Activated CD8-positive, alpha-beta T cell treated with anti-CD3 and anti-CD28 coated beads for 36 hours (primary cell): ENCODE results near the gene SPATA3. TPM values are rescaled to one million over a fixed set of nuclear protein-coding genes. Genes with fewer than 3 reads are reported as not detected.
A peak's percentile ranks its signal among the peaks of the same experiment; 100 is the strongest.

ENCODE experiments used
- ATAC-seq: fragments of 200-7000 bp; cut with Tn5 transposase; one replicate; pipeline ENCODE4 v1.10.0; 2021; ENCODE audit warnings: mild to moderate bottlenecking, moderate library complexity
- CTCF ChIA-PET: fragments of 350-600 bp; sonication (Branson Sonifier 250); formaldehyde crosslinking; loops from one replicate; lab custom pipeline; 2021; ENCODE audit warnings: antibody characterized with exemption; lab: Charles Lee
- POLR2A ChIA-PET: fragments of 350-600 bp; sonication (Branson Sonifier 250); formaldehyde crosslinking; loops from one replicate; lab custom pipeline; 2021; ENCODE audit warnings: antibody characterized with exemption; lab: Charles Lee
- DNase-seq: peaks from one replicate; pipeline ENCODE4 v3.0.0-alpha.2; 2020
- H3K27ac Mint-ChIP-seq: one replicate; pipeline ENCODE4 v1.8.0; 2021; ENCODE audit warnings: mild to moderate bottlenecking, mixed read lengths
- H3K27me3 Mint-ChIP-seq: one replicate; pipeline ENCODE4 v1.8.0; 2021; ENCODE audit warnings: mixed read lengths
- H3K36me3 Mint-ChIP-seq: one replicate; pipeline ENCODE4 v1.8.0; 2021; ENCODE audit warnings: low read depth, mixed read lengths
- H3K4me1 Mint-ChIP-seq: one replicate; pipeline ENCODE4 v1.8.0; 2021; ENCODE audit warnings: low read depth, mixed read lengths
- H3K4me3 Mint-ChIP-seq: one replicate; pipeline ENCODE4 v1.8.0; 2021; ENCODE audit warnings: mild to moderate bottlenecking, moderate library complexity, mixed read lengths
- H3K9me3 Mint-ChIP-seq: one replicate; pipeline ENCODE4 v1.8.0; 2021; ENCODE audit warnings: mixed read lengths
- CTCF ChIP-seq: fragments of 200-600 bp; IDR thresholded peaks from one replicate; pipeline ENCODE4 v1.8.0; 2022; ENCODE audit warnings: antibody characterized with exemption, mild to moderate bottlenecking
- intact Hi-C: fragments of 100-400 bp; cut with micrococcal nuclease; formaldehyde crosslinking; loops from one replicate; pipeline ENCODE4 v1.10.0; 2022
- total RNA-seq, 2 experiments: library from RNA; stranded (reverse); gene quantifications; one replicate each; pipeline ENCODE4 v1.2.3, GENCODE V29; 2021

Gene SPATA3
- total RNA-seq, 2 experiments from 2014 or later = 0.59 to 0.76 TPM

- intact Hi-C loops = no loop called here
- CTCF ChIA-PET = interaction anchor here (1.3 kb wide), 1 partner anchor 105 kb away, joined by 3 read pairs; no protein-coding TSS in a partner anchor
- ATAC-seq (no peak), DNase-seq (peak; percentile 25)
- Mint-ChIP-seq H3K36me3 (no peaks in the 10 kb centered on the region), H3K27me3 (peaks cover 14% of the 10 kb centered on the region), H3K4me1 (peaks cover 64% of the 10 kb centered on the region), H3K4me3 (no peak overlapping the region), H3K9me3 (no peaks in the 10 kb centered on the region), H3K27ac (peak overlapping the region; percentile 44)
- TF ChIP-seq CTCF = no peak
- POLR2A ChIA-PET = interaction anchor here (1.0 to 1.6 kb wide), 2 partner anchors 31 to 86 kb away, joined by 3 to 5 read pairs; no protein-coding TSS in a partner anchor
These were observed 42.1 kb upstream of the SPATA3 start for GRCh38 chr2:230953845-230954244.

DNA sequence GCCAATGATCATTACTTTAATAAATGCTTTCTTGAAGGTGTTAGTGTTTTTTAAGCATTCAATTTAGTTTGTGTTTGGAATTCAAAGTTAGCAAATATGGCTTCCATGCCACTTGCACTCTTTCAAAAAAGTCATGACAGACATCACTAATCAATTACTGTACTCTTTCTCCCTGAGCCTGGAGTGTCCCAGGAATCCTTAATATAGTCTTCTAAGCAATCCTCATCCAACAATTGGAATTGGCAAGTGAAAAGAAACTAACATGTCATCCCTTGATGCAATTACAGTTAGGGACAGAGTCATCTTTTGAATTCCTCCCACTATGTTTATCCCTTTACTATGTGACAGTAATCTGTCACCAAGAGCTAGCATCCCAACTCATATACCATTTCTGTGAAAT, 41.2 kb upstream of the SPATA3 start:
- TF ChIP-seq CTCF = no peak
- no peak for ATAC-seq
- Mint-ChIP-seq H3K9me3 (no peaks in the 10 kb centered on the region), H3K27me3 (peaks cover 20% of the 10 kb centered on the region), H3K4me1 (peaks cover 62% of the 10 kb centered on the region), H3K4me3 (no peak overlapping the region), H3K27ac (no peak overlapping the region), H3K36me3 (no peaks in the 10 kb centered on the region)
- no peak for DNase-seq
- POLR2A ChIA-PET = interaction anchor here (0.6 to 3.1 kb wide), 5 partner anchors 27 to 85 kb away, joined by 3 to 15 read pairs (median 3); partner anchors contain the start of gene GPR55
- CTCF ChIA-PET = interaction anchor here (1.0 to 4.2 kb wide), 3 partner anchors 32 to 106 kb away, joined by 3 to 16 read pairs (median 3); no protein-coding TSS in a partner anchor
- intact Hi-C loops = no loop called here

DNA sequence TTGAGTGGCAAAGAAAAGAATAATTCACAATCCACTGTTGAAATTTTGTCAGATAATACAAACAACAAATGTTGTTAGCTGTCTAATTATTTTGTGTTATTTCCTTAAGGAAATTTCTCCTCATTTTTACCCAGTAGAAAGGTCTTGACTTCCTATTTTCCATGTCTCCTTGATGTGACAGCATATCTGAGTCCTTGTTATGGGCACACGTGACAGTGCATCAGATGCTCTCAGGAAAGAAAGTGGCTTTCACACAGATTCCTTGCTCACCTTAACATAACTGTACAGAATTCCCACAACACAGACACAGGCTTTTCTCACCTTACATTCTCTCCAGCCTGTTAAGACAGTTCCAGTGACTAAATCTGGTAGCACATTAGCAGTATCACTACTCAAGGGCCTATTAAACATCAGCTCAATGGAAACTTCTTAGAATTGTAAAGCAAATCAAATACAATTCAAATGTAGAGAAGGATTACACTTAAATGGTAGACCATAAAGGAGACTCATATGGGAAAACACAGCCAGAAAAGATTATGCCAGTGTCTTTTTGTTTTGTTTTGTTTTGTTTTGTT, 40.7 kb upstream of the SPATA3 start:
- Mint-ChIP-seq H3K4me3 (no peak overlapping the region), H3K27ac (peak overlapping the region; percentile 60), H3K36me3 (no peaks in the 10 kb centered on the region), H3K9me3 (no peaks in the 10 kb centered on the region), H3K4me1 (peaks cover 58% of the 10 kb centered on the region), H3K27me3 (peaks cover 21% of the 10 kb centered on the region)
- intact Hi-C loops = no loop called here
- ATAC-seq (no peak), DNase-seq (no peak)
- POLR2A ChIA-PET = interaction anchor here (0.6 to 3.1 kb wide), 4 partner anchors 16 to 30 kb away, joined by 3 to 15 read pairs (median 8); partner anchors contain the start of gene GPR55
- CTCF ChIA-PET = interaction anchor here (1.0 to 4.2 kb wide), 5 partner anchors 30 to 104 kb away, joined by 3 to 16 read pairs (median 4); partner anchors contain the start of gene GPR55
- TF ChIP-seq CTCF = no peak

DNA sequence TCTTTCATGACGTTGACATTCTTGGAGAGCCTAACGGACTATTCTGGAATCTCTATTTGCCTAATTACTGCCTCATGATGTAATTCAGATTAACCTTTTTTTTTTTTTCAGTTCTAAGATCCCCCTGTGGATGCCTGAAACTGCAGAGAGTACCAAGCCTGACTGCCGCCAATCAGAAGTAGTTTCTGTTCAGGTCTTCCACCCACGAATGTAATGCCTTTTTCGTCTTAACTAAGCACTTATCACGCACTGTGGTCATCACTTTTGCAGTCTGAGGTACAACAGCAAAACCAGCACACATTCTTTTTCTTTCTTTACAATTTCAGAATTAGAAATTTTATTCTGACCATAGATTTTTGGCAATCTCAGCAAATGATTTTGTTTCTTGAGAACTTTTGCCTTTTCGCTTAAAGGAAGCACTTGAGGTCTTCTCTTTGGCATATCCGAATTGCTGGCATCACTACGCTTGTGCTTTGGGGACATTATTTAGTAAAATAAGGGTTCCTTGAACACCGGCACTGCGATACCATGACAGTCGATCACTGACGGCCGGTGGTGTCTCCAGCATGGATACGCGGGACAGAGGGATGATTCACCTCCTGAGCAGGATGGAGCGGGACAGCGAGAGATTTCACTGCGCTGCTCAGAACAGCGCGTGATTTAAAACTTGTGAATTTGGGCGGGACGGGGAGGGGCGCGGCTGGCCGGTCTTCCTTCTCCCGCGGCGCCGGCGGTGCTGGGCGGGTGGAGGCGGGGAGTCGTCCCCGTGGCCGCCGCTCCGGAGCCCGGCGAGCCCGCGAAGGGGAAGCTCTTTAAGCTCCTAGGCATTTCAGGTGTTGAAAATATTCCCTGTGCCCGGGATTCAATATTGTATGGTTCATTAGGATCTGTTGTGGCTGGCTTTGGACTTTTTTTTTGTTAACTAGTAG, 38.8 kb upstream of the SPATA3 start:
- Mint-ChIP-seq H3K4me1 (peaks cover 45% of the 10 kb centered on the region), H3K4me3 (peak overlapping the region; percentile 84), H3K27ac (peak overlapping the region; percentile 96), H3K27me3 (peaks cover 25% of the 10 kb centered on the region), H3K36me3 (no peaks in the 10 kb centered on the region), H3K9me3 (no peaks in the 10 kb centered on the region)
- peak; percentile 91 for ATAC-seq
- ChIA-PET POLR2A (interaction anchor here (1.0 to 3.1 kb wide), 6 partner anchors 9 to 32 kb away, joined by 3 to 15 read pairs (median 4); partner anchors contain the start of gene GPR55), CTCF (interaction anchor here (0.6 to 4.2 kb wide), 7 partner anchors 28 to 55 kb away, joined by 3 to 16 read pairs (median 4); partner anchors contain the start of gene GPR55)
- intact Hi-C loops = no loop called here
- no peak for TF ChIP-seq CTCF
- peak; percentile 78 for DNase-seq
